Measurements from ENCODE around the gene TF.

Gene TF

DNA sequence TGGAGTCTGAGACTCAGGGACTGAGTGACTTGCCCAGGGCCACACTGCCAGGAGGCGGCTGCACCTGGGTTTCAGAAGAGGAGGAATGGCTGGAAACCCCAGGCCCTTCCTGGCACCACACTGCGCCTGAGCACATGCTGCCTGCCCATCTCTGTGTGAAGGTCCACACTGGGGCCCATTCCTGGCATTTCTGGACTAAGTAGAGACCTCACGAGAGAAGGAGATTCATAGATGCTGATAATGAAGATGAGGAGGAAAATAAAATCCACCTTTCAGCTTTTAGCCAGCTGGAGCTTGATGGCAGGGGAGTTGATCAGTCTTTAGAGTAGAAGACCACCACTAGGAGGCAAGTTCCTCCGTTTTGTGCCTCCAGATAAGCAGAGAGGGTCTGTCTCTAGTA lies 40.2 kb upstream of the TF start:
- H3K27ac ChIP-seq: no peak overlapping the region

DNA sequence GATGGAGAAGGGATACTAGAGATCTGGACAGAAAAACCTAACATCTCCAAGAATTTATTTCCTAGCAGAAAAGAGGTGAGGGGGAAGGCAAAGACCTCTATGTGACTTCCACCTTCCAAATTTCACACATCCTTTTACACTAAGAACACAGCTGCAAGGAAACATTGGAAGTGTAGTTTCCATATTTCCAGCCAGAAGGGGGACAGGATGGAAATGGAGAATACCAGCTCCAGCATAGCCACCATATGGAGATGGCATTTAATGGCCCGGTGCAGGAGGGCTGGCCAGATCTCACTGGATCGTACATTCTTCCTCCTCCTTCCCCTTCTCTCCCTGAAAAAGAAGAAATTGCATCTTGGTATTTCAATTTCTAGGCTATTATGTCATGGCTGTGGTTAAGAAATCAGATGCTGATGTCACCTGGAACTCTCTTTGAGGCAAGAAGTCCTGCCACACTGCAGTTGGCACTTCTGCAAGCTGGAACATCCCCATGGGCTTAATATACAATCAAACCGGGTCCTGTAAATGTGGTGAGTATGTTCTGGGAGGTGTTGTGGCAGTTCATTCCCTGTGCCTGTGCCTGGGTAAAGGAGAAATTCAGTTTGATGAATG lies 36.9 kb upstream of the TF start:
- TF ChIP-seq, protein P1, sequence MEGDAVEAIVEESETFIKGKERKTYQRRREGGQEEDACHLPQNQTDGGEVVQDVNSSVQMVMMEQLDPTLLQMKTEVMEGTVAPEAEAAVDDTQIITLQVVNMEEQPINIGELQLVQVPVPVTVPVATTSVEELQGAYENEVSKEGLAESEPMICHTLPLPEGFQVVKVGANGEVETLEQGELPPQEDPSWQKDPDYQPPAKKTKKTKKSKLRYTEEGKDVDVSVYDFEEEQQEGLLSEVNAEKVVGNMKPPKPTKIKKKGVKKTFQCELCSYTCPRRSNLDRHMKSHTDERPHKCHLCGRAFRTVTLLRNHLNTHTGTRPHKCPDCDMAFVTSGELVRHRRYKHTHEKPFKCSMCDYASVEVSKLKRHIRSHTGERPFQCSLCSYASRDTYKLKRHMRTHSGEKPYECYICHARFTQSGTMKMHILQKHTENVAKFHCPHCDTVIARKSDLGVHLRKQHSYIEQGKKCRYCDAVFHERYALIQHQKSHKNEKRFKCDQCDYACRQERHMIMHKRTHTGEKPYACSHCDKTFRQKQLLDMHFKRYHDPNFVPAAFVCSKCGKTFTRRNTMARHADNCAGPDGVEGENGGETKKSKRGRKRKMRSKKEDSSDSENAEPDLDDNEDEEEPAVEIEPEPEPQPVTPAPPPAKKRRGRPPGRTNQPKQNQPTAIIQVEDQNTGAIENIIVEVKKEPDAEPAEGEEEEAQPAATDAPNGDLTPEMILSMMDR (conservative IDR thresholded peaks at IDR 0.05): no peak
- no peak overlapping the region for H3K27ac ChIP-seq

More for the DNA sequence above, 40.2 kb upstream of the TF start:
- TF ChIP-seq, protein P1 (conservative IDR thresholded peaks at IDR 0.05): no peak

GRCh38 chr3:133711013-133711412 lies 35.2 kb upstream of the TF start:
- TF ChIP-seq, protein P1 (conservative IDR thresholded peaks at IDR 0.05): no peak

GRCh38 chr3:133712017-133712416 lies 34.2 kb upstream of the TF start:
- H3K27ac ChIP-seq: no peak overlapping the region
- TF ChIP-seq, protein P1 (conservative IDR thresholded peaks at IDR 0.05): no peak

More at GRCh38 chr3:133711013-133711412, 35.2 kb upstream of the TF start:
- H3K27ac ChIP-seq: no peak overlapping the region

DNA sequence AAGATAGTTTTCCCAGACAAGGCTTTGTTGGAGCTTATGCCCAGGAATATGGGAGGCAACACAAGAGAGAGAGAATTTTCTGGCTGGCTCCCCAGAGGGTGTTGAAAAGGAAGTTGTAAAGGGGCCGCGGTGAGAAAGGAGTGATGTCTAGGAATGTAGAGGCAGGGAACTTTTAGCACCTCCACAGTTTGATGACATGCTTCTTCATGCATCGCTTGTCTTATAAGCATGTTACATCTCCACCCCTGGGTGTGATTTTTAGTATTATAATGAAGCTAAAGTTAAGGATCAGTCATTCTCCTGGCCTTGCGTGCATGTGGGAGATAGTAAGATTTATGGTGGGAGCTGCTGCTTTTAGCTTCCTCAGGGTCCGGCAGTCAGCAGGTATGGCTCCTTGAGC lies 32.8 kb upstream of the TF start:
- no peak overlapping the region for H3K27ac ChIP-seq
- TF ChIP-seq, protein P1 (conservative IDR thresholded peaks at IDR 0.05): no peak

DNA sequence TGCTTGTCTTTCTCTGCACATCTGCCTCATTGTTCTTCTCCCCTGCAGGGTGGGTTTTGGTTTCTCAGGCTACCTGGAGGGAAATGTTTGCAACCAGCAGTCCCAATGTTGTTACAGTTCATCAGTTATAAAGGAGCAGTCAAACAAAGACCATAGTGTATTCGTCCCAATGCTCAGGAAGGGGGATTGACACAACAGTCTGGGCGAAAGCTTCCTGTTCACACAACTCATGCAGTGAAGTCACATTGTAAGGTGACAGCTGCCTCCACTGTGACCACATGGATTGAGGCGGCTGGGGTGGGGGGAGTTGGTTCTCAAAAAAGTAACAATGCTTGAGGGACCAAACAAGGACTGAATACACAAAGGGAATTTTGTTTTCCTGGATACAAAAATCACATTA lies 28.8 kb upstream of the TF start:
- TF ChIP-seq, protein P1 (conservative IDR thresholded peaks at IDR 0.05): no peak
- no peak overlapping the region for H3K27ac ChIP-seq

DNA sequence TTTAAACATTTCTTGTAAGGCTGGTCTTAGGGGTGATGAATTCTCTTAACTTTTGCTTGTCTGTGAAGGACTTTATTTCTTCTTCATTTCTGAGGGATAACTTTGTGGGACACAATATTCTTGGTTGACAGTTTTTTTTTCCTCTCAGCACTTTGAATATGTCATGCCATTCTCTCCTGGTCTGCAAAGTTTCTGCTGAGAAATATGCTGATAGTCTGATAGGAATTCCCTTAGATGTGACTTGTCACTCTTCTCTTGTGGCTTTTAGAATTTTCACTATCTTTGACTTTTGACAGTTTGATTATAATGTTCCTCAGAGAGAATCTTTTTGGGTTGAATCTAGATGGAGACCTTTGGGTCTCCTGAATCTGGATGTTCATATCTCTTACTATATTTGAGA lies 23.3 kb upstream of the TF start:
- TF ChIP-seq, protein P1 (conservative IDR thresholded peaks at IDR 0.05): no peak
- no peak overlapping the region for H3K27ac ChIP-seq

Measured in VCaP (cell line).